Measurements from ENCODE around the gene GADD45G. TPM values are rescaled to one million over a fixed set of nuclear protein-coding genes. Genes with fewer than 3 reads are reported as not detected.

GADD45G gene
- total RNA-seq, 1 experiment from 2014 or later, result not detected

DNA sequence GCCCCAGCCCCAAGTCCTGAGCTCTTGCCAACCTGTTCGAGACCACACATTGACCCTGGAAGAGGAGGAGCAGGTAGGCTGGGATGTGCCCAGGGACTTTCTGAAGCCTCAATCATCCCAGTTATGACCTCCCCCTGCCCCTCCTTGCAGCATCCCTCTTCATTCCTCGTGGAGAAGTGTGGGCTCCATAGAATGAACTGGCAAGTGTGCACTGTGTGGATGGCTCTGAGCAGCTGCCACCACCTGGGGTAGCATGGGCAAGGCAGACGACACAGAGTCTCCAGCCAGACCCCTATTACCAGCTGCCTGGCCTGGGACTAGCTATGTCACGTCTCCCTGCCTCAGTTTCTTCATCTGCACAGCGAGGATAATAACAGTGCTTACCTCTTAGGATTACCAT is 33.5 kb downstream of the GADD45G start:
- no TSS peak for BruUV-seq (replicated peaks)
- H3K4me1 Mint-ChIP-seq (ENCODE audit: insufficient read depth, unreplicated experiment), result peaks cover 24% of the 10 kb centered on the region
- no peak overlapping the region for H3K27ac Mint-ChIP-seq (ENCODE audit: low read depth, unreplicated experiment)
- POLR2A ChIA-PET, result interaction anchor here (1.1 kb wide), 1 partner anchor 13 kb away, joined by 3 read pairs; no protein-coding TSS in a partner anchor
- H3K36me3 Mint-ChIP-seq (ENCODE audit: insufficient read depth, unreplicated experiment), result no peaks in the 10 kb centered on the region
- H3K9me3 Mint-ChIP-seq (ENCODE audit: unreplicated experiment), result no peaks in the 10 kb centered on the region
- intact Hi-C loops (cut with micrococcal nuclease), result no loop called here
- H3K4me3 Mint-ChIP-seq (ENCODE audit: unreplicated experiment), result no peak overlapping the region
- TF ChIP-seq, protein P1, sequence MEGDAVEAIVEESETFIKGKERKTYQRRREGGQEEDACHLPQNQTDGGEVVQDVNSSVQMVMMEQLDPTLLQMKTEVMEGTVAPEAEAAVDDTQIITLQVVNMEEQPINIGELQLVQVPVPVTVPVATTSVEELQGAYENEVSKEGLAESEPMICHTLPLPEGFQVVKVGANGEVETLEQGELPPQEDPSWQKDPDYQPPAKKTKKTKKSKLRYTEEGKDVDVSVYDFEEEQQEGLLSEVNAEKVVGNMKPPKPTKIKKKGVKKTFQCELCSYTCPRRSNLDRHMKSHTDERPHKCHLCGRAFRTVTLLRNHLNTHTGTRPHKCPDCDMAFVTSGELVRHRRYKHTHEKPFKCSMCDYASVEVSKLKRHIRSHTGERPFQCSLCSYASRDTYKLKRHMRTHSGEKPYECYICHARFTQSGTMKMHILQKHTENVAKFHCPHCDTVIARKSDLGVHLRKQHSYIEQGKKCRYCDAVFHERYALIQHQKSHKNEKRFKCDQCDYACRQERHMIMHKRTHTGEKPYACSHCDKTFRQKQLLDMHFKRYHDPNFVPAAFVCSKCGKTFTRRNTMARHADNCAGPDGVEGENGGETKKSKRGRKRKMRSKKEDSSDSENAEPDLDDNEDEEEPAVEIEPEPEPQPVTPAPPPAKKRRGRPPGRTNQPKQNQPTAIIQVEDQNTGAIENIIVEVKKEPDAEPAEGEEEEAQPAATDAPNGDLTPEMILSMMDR (IDR thresholded peaks at IDR 0.05; ENCODE audit: unreplicated experiment), result no peak
- H3K27me3 Mint-ChIP-seq (ENCODE audit: insufficient read depth, unreplicated experiment), result no peaks in the 10 kb centered on the region
- DNase-seq (ENCODE audit: unreplicated experiment), result no peak
- CTCF ChIA-PET, result no interaction called here

DNA sequence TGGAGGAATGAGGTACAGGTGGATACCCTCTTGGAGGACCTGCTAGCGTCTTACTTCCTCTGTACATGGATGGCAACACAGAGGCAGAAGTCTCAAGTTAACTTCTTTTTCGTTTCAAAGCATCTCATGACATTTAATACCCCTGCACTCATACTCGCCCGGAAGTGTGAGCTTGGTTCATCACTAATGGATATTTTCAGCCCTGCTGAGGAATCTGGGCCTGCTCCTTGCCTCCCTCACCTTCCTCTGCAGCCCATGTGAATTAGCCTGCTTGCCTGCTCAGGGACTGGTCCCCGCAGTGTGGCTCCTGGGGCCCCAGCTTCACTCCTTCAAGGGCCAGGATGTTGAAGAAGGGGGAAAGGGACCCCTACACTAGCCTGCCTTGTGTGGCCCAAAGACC is 34.1 kb downstream of the GADD45G start:
- H3K27ac Mint-ChIP-seq (ENCODE audit: low read depth, unreplicated experiment), result no peak overlapping the region
- no peak for DNase-seq (ENCODE audit: unreplicated experiment)
- no peak overlapping the region for H3K4me3 Mint-ChIP-seq (ENCODE audit: unreplicated experiment)
- intact Hi-C loops (cut with micrococcal nuclease), result no loop called here
- no peaks in the 10 kb centered on the region for H3K36me3 Mint-ChIP-seq (ENCODE audit: insufficient read depth, unreplicated experiment)
- H3K27me3 Mint-ChIP-seq (ENCODE audit: insufficient read depth, unreplicated experiment), result no peaks in the 10 kb centered on the region
- peaks cover 24% of the 10 kb centered on the region for H3K4me1 Mint-ChIP-seq (ENCODE audit: insufficient read depth, unreplicated experiment)
- no TSS peak for BruUV-seq (replicated peaks)
- POLR2A ChIA-PET, result no interaction called here
- H3K9me3 Mint-ChIP-seq (ENCODE audit: unreplicated experiment), result no peaks in the 10 kb centered on the region
- TF ChIP-seq, protein P1 (IDR thresholded peaks at IDR 0.05; ENCODE audit: unreplicated experiment), result no peak
- CTCF ChIA-PET, result no interaction called here

DNA sequence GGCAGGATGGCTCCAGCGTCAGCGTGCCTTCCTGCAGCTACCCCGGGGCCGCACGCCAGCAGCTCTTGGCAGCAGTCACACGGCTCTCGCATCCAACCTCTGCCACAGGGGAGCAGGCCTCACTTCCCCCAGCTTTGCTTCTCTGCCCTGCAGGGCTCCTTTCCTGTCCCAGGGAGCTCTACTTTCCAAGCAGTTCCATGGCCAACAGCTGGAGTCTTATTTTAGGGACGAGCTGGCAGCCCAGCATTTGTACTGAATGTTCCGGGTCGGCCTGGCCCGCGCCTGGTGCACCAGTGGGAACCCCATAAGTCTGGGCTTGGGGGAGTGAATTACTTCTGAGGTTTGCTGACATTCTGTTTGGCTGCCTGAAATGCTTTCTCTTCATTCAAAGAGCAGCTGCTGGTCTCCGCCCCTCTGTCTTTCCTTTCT is 34.6 kb downstream of the GADD45G start:
- H3K27ac Mint-ChIP-seq (ENCODE audit: low read depth, unreplicated experiment), result no peak overlapping the region
- TF ChIP-seq, protein P1 (IDR thresholded peaks at IDR 0.05; ENCODE audit: unreplicated experiment), result no peak
- peaks cover 22% of the 10 kb centered on the region for H3K4me1 Mint-ChIP-seq (ENCODE audit: insufficient read depth, unreplicated experiment)
- no peaks in the 10 kb centered on the region for H3K27me3 Mint-ChIP-seq (ENCODE audit: insufficient read depth, unreplicated experiment)
- H3K4me3 Mint-ChIP-seq (ENCODE audit: unreplicated experiment), result no peak overlapping the region
- intact Hi-C loops (cut with micrococcal nuclease), result no loop called here
- no peaks in the 10 kb centered on the region for H3K9me3 Mint-ChIP-seq (ENCODE audit: unreplicated experiment)
- no TSS peak for BruUV-seq (replicated peaks)
- POLR2A ChIA-PET, result no interaction called here
- CTCF ChIA-PET, result interaction anchor here (0.9 kb wide), 1 partner anchor 42 kb away, joined by 3 read pairs; no protein-coding TSS in a partner anchor
- no peaks in the 10 kb centered on the region for H3K36me3 Mint-ChIP-seq (ENCODE audit: insufficient read depth, unreplicated experiment)
- DNase-seq (ENCODE audit: unreplicated experiment), result no peak

DNA sequence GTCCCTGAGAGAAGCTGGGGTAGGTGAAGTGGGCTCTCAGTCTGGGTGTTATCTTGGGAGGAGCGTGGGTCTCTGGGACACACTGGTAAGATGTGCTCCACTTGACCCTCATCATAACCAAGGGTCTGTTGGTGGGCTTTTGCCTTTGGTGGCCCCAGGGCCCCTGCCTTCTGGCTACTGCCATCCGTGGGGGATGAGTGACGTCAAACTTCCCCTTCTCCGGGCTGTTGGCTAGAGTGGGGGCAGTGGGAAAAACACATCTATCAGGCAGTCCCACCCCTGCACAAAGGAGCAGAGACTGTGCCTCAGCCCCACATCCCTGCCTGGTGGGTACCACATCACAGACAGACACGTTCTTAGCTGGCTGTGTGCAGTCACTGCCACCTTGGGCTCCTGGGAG is 35.1 kb downstream of the GADD45G start:
- H3K27ac Mint-ChIP-seq (ENCODE audit: low read depth, unreplicated experiment), result no peak overlapping the region
- peaks cover 16% of the 10 kb centered on the region for H3K4me1 Mint-ChIP-seq (ENCODE audit: insufficient read depth, unreplicated experiment)
- no TSS peak for BruUV-seq (replicated peaks)
- CTCF ChIA-PET, result interaction anchor here (0.9 kb wide), 1 partner anchor 42 kb away, joined by 3 read pairs; no protein-coding TSS in a partner anchor
- intact Hi-C loops (cut with micrococcal nuclease), result no loop called here
- no peaks in the 10 kb centered on the region for H3K9me3 Mint-ChIP-seq (ENCODE audit: unreplicated experiment)
- H3K4me3 Mint-ChIP-seq (ENCODE audit: unreplicated experiment), result no peak overlapping the region
- H3K36me3 Mint-ChIP-seq (ENCODE audit: insufficient read depth, unreplicated experiment), result no peaks in the 10 kb centered on the region
- TF ChIP-seq, protein P1 (IDR thresholded peaks at IDR 0.05; ENCODE audit: unreplicated experiment), result no peak
- POLR2A ChIA-PET, result no interaction called here
- DNase-seq (ENCODE audit: unreplicated experiment), result no peak
- H3K27me3 Mint-ChIP-seq (ENCODE audit: insufficient read depth, unreplicated experiment), result no peaks in the 10 kb centered on the region
